Right cardiac atrium (tissue), 5 donors: ENCODE results near the gene PLOD3. TPM values are rescaled to one million over a fixed set of nuclear protein-coding genes. Genes with fewer than 3 reads are reported as not detected.
A peak's percentile ranks its signal among the peaks of the same experiment; 100 is the strongest.

Experiments used
- ATAC-seq, 2 donors: fragments of 200-7000 bp; cut with Tn5 transposase; one replicate each; pipeline versions ENCODE4 v1.8.0 to v1.9.1; 2020; ENCODE audit warnings: moderate library complexity in 2 of 2, mild to moderate bottlenecking in 1 of 2
- DNase-seq, 3 donors: peaks; one replicate each; pipeline ENCODE4 v3.0.0-alpha.2; 2020
- H3K27ac ChIP-seq: one replicate; pipeline ENCODE4 v1.5.1; 2013; ENCODE audit warnings: mild to moderate bottlenecking, low read length, control low read depth, moderate library complexity
- H3K27me3 ChIP-seq: one replicate; pipeline ENCODE4 v1.6.1; 2013; ENCODE audit not compliant: control insufficient read depth, insufficient read depth
- H3K4me1 ChIP-seq: one replicate; pipeline ENCODE4 v1.6.1; 2013; ENCODE audit warnings: low read length; ENCODE audit not compliant: control insufficient read depth, insufficient read depth
- H3K4me3 ChIP-seq: one replicate; pipeline ENCODE4 v1.5.1; 2013; ENCODE audit warnings: low read length, control low read depth
- H3K9me3 ChIP-seq: one replicate; pipeline ENCODE4 v1.6.1; 2013; ENCODE audit warnings: low read length; ENCODE audit not compliant: control insufficient read depth
- WGBS: extraction: QIAGEN DNeasy Blood & Tissue Kit; methylation state at CpG from one replicate; pipeline ENCODE4 v1.1.7; 2013; 5-methylcytosine and 5-hydroxymethylcytosine counted together
- intact Hi-C, 4 donors: fragments of 100-400 bp; cut with DNase I; formaldehyde crosslinking; loops; one replicate each; pipeline versions ENCODE4 v1.11.0 to v1.14.0; 2022 to 2023
- polyA plus RNA-seq: library from polyadenylated mRNA; stranded (reverse); fragments of 200-250 nt; gene quantifications from one replicate; pipeline ENCODE4 v1.2.3, GENCODE V29; 2013
- total RNA-seq, 4 donors: library from RNA; stranded (reverse); fragmentation: NEBNext Ultra II Directional; extraction: Animal tissue kit (Norgen Biotek cat#: 25700); gene quantifications; one replicate each; pipeline ENCODE4 v1.2.1, GENCODE V29; 2021
- donor health status: healthy with polysubstance abuse.
- donor health status: DM: no; HTN: yes; CAD: no.
- donor health status: DM: no; HTN: no; CAD: no.
- donor health status: DM: no; HTN: yes; CAD: no; lungs with severe emphysema.
- donor health status: DM: yes; HTN: yes; CAD: no.

The PLOD3 gene
- total and polyA plus RNA-seq, 5 donors, result 31.2 to 52.8 (median 41.7) TPM

DNA sequence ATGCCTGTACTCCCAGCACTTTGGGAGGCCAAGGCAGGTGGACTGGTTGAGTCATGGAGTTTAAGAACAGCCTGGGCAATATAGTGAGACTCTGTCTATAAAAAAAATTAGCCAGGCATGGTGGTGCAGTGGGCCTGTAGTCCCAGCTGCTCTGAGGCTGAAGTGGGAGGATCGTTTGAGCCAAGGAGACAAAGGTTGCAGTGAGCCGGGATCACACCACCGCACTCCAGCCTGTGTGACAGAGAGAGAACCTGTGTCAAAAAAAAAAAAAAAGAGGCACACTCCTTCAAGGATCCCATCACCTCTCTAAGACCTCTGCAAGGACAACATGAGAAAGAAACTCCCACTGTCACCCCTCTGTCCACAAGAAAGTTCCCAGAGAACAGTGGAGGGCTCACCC, 41.7 kb downstream of the PLOD3 start:
- no peak for ATAC-seq
- Histone ChIP-seq H3K4me3 (no peak overlapping the region), H3K27me3 (no peaks in the 10 kb centered on the region), H3K9me3 (no peaks in the 10 kb centered on the region), H3K4me1 (peaks cover 3% of the 10 kb centered on the region), H3K27ac (no peak overlapping the region)
- no peak for DNase-seq
- intact Hi-C loops, result no loop called here
- 35% methylated on average over 3 of the region's 3 CpGs for WGBS

- no peaks in the 10 kb centered on the region for H3K9me3 ChIP-seq
- H3K27me3 ChIP-seq, result no peaks in the 10 kb centered on the region
- intact Hi-C loops, result no loop called here
- H3K4me3 ChIP-seq, result no peak overlapping the region
- H3K27ac ChIP-seq, result no peak overlapping the region
- DNase-seq (no peak), ATAC-seq (no peak)
- H3K4me1 ChIP-seq, result no peaks in the 10 kb centered on the region
- WGBS, result 2% methylated on average over 28 of the region's 28 CpGs
These were observed 43.0 kb downstream of the PLOD3 start for GRCh38 chr7:101174322-101174854.

GRCh38 chr7:101173752-101174244, 43.6 kb downstream of the PLOD3 start:
- ATAC-seq, result peak in 1 of 2 donors; percentile 24
- Histone ChIP-seq H3K9me3 (no peaks in the 10 kb centered on the region), H3K4me3 (no peak overlapping the region), H3K27ac (no peak overlapping the region), H3K4me1 (no peaks in the 10 kb centered on the region), H3K27me3 (no peaks in the 10 kb centered on the region)
- intact Hi-C loops, result no loop called here
- DNase-seq, result no peak
- WGBS, result 5% methylated on average over 16 of the region's 16 CpGs

- no peak overlapping the region for H3K27ac ChIP-seq
- 2% methylated on average over 53 of the region's 53 CpGs for WGBS
- H3K4me1 ChIP-seq, result no peaks in the 10 kb centered on the region
- DNase-seq (peak; percentile 75 to 85 (median 81)), ATAC-seq (peak; percentile 50 to 71)
- no peak overlapping the region for H3K4me3 ChIP-seq
- no peaks in the 10 kb centered on the region for H3K9me3 ChIP-seq
- intact Hi-C loops, result no loop called here
- no peaks in the 10 kb centered on the region for H3K27me3 ChIP-seq
These were observed 44.3 kb downstream of the PLOD3 start for GRCh38 chr7:101172854-101173751.

GRCh38 chr7:101172005-101172853, 45.2 kb downstream of the PLOD3 start:
- H3K27me3 ChIP-seq, result no peaks in the 10 kb centered on the region
- WGBS, result 2% methylated on average over 79 of the region's 79 CpGs
- no peak overlapping the region for H3K27ac ChIP-seq
- no peaks in the 10 kb centered on the region for H3K4me1 ChIP-seq
- H3K4me3 ChIP-seq, result no peak overlapping the region
- H3K9me3 ChIP-seq, result no peaks in the 10 kb centered on the region
- intact Hi-C loops, result no loop called here
- DNase-seq (no peak), ATAC-seq (no peak)

DNA sequence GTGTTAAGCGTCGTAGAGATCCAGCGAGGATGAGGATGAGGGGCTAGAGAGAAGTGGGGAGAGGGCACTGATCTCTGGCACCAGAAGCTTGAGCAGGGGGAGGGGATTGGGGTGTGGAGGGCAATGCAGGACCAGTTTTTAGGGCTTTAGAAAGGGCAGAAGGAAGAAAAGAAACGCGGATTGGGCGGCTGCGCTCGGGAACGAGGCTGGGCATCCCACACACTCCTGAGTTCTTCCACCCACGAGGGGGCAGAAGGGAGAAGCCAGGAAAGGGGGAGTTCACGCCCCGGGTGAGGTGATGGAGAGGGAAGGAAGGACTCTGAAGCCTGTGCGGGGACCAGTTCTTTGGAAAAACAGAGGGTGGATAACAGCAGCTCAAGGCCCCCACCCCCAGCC, 45.9 kb downstream of the PLOD3 start:
- Histone ChIP-seq H3K9me3 (no peaks in the 10 kb centered on the region), H3K4me1 (no peaks in the 10 kb centered on the region), H3K27ac (no peak overlapping the region), H3K4me3 (no peak overlapping the region), H3K27me3 (no peaks in the 10 kb centered on the region)
- intact Hi-C loops, result no loop called here
- ATAC-seq (no peak), DNase-seq (no peak)
- 1% methylated on average over 13 of the region's 13 CpGs for WGBS

DNA sequence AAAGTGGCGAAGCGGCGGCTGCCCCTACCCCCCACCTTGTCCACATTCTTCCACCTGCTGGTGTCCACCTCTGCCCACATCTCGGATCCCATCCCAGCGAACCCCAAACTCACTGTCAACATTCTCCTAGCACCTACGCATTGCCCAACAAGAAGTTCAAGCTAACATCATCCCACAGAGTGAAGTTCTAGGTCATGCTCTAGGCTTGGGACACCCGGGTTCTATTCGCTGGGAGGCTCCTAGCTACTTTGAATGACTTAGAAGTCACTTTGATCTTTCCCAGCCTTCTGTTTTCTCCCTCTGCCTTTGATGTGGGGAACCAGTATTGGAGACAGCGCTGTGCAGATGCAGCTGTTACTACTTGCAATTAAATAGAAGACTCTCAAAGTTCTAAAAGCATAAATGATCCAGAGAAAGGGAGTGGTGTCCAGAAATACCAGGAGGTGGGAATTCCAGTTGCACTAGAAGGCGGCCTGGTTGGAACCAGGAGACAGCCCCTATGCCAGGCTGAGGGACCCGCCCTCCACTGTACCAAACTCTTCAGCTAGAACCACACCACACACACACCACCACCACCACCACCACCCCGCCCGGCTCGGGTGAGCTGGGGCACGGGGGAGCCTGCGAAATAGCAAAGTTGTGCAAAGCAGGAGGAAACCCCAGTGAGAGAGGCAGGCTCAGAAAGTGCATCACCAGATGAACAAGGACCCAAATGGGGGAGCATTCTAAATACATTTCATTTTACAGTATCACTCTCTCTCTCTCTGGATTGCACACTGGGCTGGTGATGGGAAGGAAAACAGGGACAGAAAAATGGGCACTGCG, 46.6 kb downstream of the PLOD3 start:
- H3K9me3 ChIP-seq, result no peaks in the 10 kb centered on the region
- no peaks in the 10 kb centered on the region for H3K4me1 ChIP-seq
- intact Hi-C loops, result no loop called here
- no peak for DNase-seq
- no peaks in the 10 kb centered on the region for H3K27me3 ChIP-seq
- H3K4me3 ChIP-seq, result no peak overlapping the region
- WGBS, result 3% methylated on average over 17 of the region's 17 CpGs
- H3K27ac ChIP-seq, result no peak overlapping the region
- ATAC-seq, result no peak

DNA sequence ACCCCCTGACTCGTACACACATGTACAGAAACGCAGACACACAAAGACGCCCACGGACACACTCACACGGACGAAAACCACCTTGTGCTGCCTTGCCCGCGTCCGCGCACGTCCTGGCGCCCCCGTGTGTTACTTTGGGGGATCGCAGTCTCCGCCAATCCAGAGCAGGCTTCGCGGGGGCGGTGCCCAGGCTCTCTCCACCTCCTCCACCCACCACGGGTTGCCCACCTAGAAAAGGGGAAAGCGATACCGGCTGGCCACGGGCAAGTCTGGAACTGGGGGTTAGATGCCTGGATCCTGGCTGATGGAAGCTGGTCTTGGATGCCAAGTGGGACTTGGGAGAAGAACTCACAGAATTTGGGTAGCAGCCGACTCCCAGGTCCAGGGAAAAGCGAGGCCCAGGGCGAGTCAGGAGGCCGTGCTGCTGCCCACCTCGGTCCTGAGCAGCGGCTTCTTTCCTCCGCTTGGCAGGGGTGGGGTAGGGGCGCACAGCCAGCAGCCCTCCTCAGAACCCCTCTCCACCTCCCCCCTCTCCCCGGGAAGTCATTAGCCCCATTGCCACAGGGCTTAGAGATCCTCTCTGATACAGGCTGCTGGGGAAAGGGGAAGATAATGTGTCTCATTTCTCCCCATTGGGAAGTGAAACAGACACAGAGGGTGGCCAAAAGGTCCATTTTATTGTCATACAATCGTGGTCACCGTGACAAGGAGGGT, 47.4 kb downstream of the PLOD3 start:
- intact Hi-C loops, result loop anchor here in 1 of 4 donors (10.0 kb wide), 1 partner anchor 275 kb away; the partner anchor contains the start of gene ACHE
- no peaks in the 10 kb centered on the region for H3K27me3 ChIP-seq
- DNase-seq (peak; percentile 67 to 88 (median 86)), ATAC-seq (peak; percentile 42 to 53)
- no peaks in the 10 kb centered on the region for H3K9me3 ChIP-seq
- H3K4me1 ChIP-seq, result no peaks in the 10 kb centered on the region
- 2% methylated on average over 33 of the region's 33 CpGs for WGBS
- H3K27ac ChIP-seq, result no peak overlapping the region
- H3K4me3 ChIP-seq, result no peak overlapping the region

DNA sequence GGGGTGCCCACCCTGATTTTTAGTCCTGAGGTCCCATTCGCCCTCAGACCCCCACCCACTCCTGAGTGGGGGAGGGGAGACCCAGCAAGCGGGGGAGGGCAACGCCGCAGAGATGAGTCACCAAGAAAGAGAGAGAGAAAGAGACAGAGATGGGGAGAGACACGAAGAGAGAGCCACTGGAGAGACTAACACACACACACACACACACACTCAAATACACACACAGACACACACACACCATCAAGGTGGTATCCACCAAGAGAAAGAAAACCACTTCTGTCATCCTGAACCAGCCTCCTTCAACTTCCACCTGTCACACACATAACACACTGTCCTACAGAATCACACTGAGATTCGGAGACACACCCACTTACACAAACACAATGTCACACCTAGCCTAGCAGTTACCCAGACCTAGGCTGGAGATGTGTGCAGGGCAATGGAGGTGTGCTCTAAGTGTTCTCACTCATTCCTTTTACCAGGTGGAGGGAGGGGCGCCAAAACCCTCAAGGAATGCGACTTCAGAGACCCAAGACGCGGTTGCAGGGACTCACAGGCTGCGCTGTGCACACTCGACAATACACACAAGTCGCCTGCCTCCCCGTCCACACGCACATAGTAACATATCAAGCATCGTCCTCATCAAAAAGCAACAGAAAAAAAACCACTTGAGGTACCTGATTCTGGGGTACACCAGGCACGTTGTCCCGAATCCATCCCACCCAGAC, 48.1 kb downstream of the PLOD3 start:
- DNase-seq, result no peak
- intact Hi-C loops, result loop anchor here in 1 of 4 donors (10.0 kb wide), 1 partner anchor 274 kb away; the partner anchor contains the start of gene ACHE
- H3K4me3 ChIP-seq, result no peak overlapping the region
- no peaks in the 10 kb centered on the region for H3K4me1 ChIP-seq
- 2% methylated on average over 18 of the region's 18 CpGs for WGBS
- H3K9me3 ChIP-seq, result no peaks in the 10 kb centered on the region
- no peaks in the 10 kb centered on the region for H3K27me3 ChIP-seq
- no peak overlapping the region for H3K27ac ChIP-seq
- ATAC-seq, result no peak
